Gastrocnemius medialis (tissue), 4 donors: ENCODE data around the gene AMY2B.

Experiments used
- CTCF ChIP-seq, 5 experiments: fragments of 450-650 bp in 3 of 5; fragments of 200-600 bp in 2 of 5; sonication (generic) in 2 of 5; IDR thresholded peaks in 4 of 5; conservative IDR thresholded peaks in 1 of 5; 1 replicate in 4 of 5; 2 replicates in 1 of 5; pipeline ENCODE4 v1.5.1; 2016 to 2019; ENCODE audit warnings: antibody characterized with exemption in 5 of 5, mild to moderate bottlenecking in 3 of 5, moderate library complexity in 3 of 5
- POLR2A ChIP-seq, 2 donors: fragments of 450-650 bp; IDR thresholded peaks; one replicate each; pipeline ENCODE4 v1.6.1; 2017; ENCODE audit warnings: antibody characterized with exemption in 2 of 2, mild to moderate bottlenecking in 2 of 2, moderate library complexity in 2 of 2

- TF ChIP-seq CTCF (IDR thresholded peaks at IDR 0.05 in 4 of 5, conservative IDR thresholded peaks at IDR 0.05 in 1 of 5) (no peak), POLR2A (IDR thresholded peaks at IDR 0.05) (no peak)
Measured at GRCh38 chr1:103616362-103616761, 45.0 kb downstream of the AMY2B start.
